IMR-90 (cell line): ENCODE measurements around the gene WNT11. TPM values are rescaled to one million over a fixed set of nuclear protein-coding genes. Genes with fewer than 3 reads are reported as not detected.

Source experiments
- ATAC-seq: fragments of 200-7000 bp; cut with Tn5 transposase; 2 replicates; pipeline ENCODE4 v1.9.1; 2020; ENCODE audit warnings: low read depth, mild to moderate bottlenecking, moderate library complexity
- BruUV-seq: library from RNA; stranded (reverse); fragments of 400-500 nt; replicated peaks from 2 replicates; lab custom pipeline; 2021; lab: Mats Ljungman, UMichigan
- CTCF ChIA-PET: fragments of 300-600 bp; formaldehyde crosslinking; extraction: SDS; loops from one replicate; lab custom pipeline; 2021; ENCODE audit warnings: antibody characterized with exemption; lab: Yijun Ruan, JAX
- POLR2A ChIA-PET: fragments of 300-600 bp; sonication (Branson Sonifier 250); formaldehyde crosslinking; loops from one replicate; lab custom pipeline; 2022; ENCODE audit warnings: antibody characterized with exemption; ENCODE audit not compliant: unreplicated experiment; lab: Charles Lee
- DNase-seq: peaks from one replicate; pipeline ENCODE4 v3.0.0; 2013
- H2AFZ ChIP-seq: replicated peaks from 2 replicates; pipeline ENCODE3; 2013; ENCODE audit warnings: low read length, mild to moderate bottlenecking; ENCODE audit not compliant: poor library complexity
- H2AK5ac ChIP-seq: 2 replicates; pipeline ENCODE4 v1.6.1; 2013; ENCODE audit warnings: low read depth, low read length, inconsistent platforms
- H2AK9ac ChIP-seq: replicated peaks from 2 replicates; pipeline ENCODE3; 2013; ENCODE audit warnings: mild to moderate bottlenecking, low read depth, low read length, moderate library complexity; ENCODE audit not compliant: poor library complexity
- H2BK120ac ChIP-seq: 2 replicates; pipeline ENCODE4 v1.6.1; 2013; ENCODE audit warnings: low read depth, low read length, inconsistent platforms
- H2BK15ac ChIP-seq: 3 replicates; pipeline ENCODE4 v1.6.1; 2013; ENCODE audit warnings: low read depth, low read length, inconsistent platforms
- H2BK20ac ChIP-seq: 2 replicates; pipeline ENCODE4 v1.6.1; 2013; ENCODE audit warnings: low read depth, mild to moderate bottlenecking, inconsistent platforms, low read length, moderate library complexity
- H2BK5ac ChIP-seq: 2 replicates; pipeline ENCODE4 v1.6.1; 2013; ENCODE audit warnings: mild to moderate bottlenecking, low read depth, low read length, inconsistent platforms; ENCODE audit not compliant: poor library complexity, severe bottlenecking
- H3K14ac ChIP-seq: replicated peaks from 2 replicates; pipeline ENCODE4 v1.6.1; 2013; ENCODE audit warnings: low read depth, low read length, inconsistent platforms
- H3K18ac ChIP-seq: 2 replicates; pipeline ENCODE4 v1.6.1; 2013; ENCODE audit warnings: low read depth, low read length, control low read depth
- H3K23ac ChIP-seq: 2 replicates; pipeline ENCODE4 v1.6.1; 2013; ENCODE audit warnings: low read depth, low read length, inconsistent platforms
- H3K27ac ChIP-seq: 2 replicates; pipeline ENCODE4 v1.5.1; 2013; ENCODE audit warnings: mild to moderate bottlenecking, control low read depth, low read length; ENCODE audit not compliant: insufficient read depth
- H3K27me3 ChIP-seq: 2 replicates; pipeline ENCODE4 v1.6.1; 2013; ENCODE audit warnings: low read length; ENCODE audit not compliant: control insufficient read depth, insufficient read depth
- H3K36me3 ChIP-seq: 2 replicates; pipeline ENCODE4 v1.6.1; 2013; ENCODE audit warnings: low read length, mixed read lengths; ENCODE audit not compliant: control insufficient read depth, insufficient read depth
- H3K4ac ChIP-seq: 2 replicates; pipeline ENCODE4 v1.6.1; 2013; ENCODE audit warnings: low read depth, low read length, inconsistent platforms
- H3K4me1 ChIP-seq: 2 replicates; pipeline ENCODE4 v1.6.1; 2013; ENCODE audit warnings: low read length, mixed read lengths; ENCODE audit not compliant: control insufficient read depth, insufficient read depth
- H3K4me2 ChIP-seq: 2 replicates; pipeline ENCODE4 v1.6.1; 2013; ENCODE audit warnings: low read depth, mild to moderate bottlenecking, control low read depth, low read length, moderate library complexity
- H3K4me3 ChIP-seq: 2 replicates; pipeline ENCODE4 v1.5.1; 2013; ENCODE audit warnings: low read depth, mild to moderate bottlenecking, control low read depth, low read length, moderate library complexity; ENCODE audit not compliant: insufficient read depth
- H3K56ac ChIP-seq: 2 replicates; pipeline ENCODE4 v1.6.1; 2013; ENCODE audit warnings: low read length, inconsistent platforms; ENCODE audit not compliant: insufficient read depth; ENCODE audit errors: extremely low read depth
- H3K79me1 ChIP-seq, 2 experiments: 2 replicates each; pipeline ENCODE4 v1.6.1; 2013; ENCODE audit warnings: low read length in 2 of 2, inconsistent platforms in 1 of 2, low read depth in 1 of 2
- H3K9ac ChIP-seq: 2 replicates; pipeline ENCODE4 v1.6.1; 2013; ENCODE audit warnings: low read depth, low read length, control low read depth
- H3K9me1 ChIP-seq: 2 replicates; pipeline ENCODE4 v1.6.1; 2013; ENCODE audit warnings: low read length, inconsistent platforms; ENCODE audit not compliant: insufficient read depth
- H3K9me3 ChIP-seq: 2 replicates; pipeline ENCODE4 v1.6.1; 2013; ENCODE audit warnings: low read length; ENCODE audit not compliant: control insufficient read depth, insufficient read depth
- H4K20me1 ChIP-seq: 2 replicates; pipeline ENCODE4 v1.6.1; 2013; ENCODE audit warnings: low read length, inconsistent platforms; ENCODE audit not compliant: insufficient read depth
- H4K5ac ChIP-seq: 2 replicates; pipeline ENCODE4 v1.6.1; 2013; ENCODE audit warnings: mild to moderate bottlenecking, low read depth, low read length, control low read depth
- H4K8ac ChIP-seq, 2 experiments: 2 replicates each; pipeline ENCODE4 v1.6.1; 2013; ENCODE audit warnings: low read depth in 2 of 2, low read length in 2 of 2, control low read depth in 1 of 2, inconsistent platforms in 1 of 2
- H4K91ac ChIP-seq: 2 replicates; pipeline ENCODE4 v1.6.1; 2013; ENCODE audit warnings: low read depth, low read length, inconsistent platforms; ENCODE audit not compliant: insufficient read depth
- BHLHE40 ChIP-seq: fragments of 150-350 bp; IDR thresholded peaks from 2 replicates; pipeline ENCODE4 v1.6.1; 2016; ENCODE audit warnings: mild to moderate bottlenecking, low read depth, low read length
- CEBPB ChIP-seq: IDR thresholded peaks from 2 replicates; pipeline ENCODE4 v1.6.1; 2012; ENCODE audit warnings: low read depth, low read length, improper control_type of control experiment
- CHD1 ChIP-seq: IDR thresholded peaks from 2 replicates; pipeline ENCODE4 v1.6.1; 2012; ENCODE audit warnings: low read depth, low read length, improper control_type of control experiment
- FOS ChIP-seq: fragments of 150-350 bp; IDR thresholded peaks from 2 replicates; pipeline ENCODE4 v1.6.1; 2016; ENCODE audit warnings: low read depth, low read length
- MAFK ChIP-seq: IDR thresholded peaks from 2 replicates; pipeline ENCODE4 v1.6.1; 2012; ENCODE audit warnings: low read depth, low read length, improper control_type of control experiment
- MAZ ChIP-seq: IDR thresholded peaks from 2 replicates; pipeline ENCODE4 v1.6.1; 2012; ENCODE audit warnings: low read depth, mild to moderate bottlenecking, low read length, improper control_type of control experiment, moderate library complexity, borderline replicate concordance
- MXI1 ChIP-seq: IDR thresholded peaks from 2 replicates; pipeline ENCODE4 v1.6.1; 2012; ENCODE audit warnings: low read depth, mild to moderate bottlenecking, low read length, moderate library complexity, borderline replicate concordance
- NFE2L2 ChIP-seq: fragments of 150-350 bp; IDR thresholded peaks from 2 replicates; pipeline ENCODE4 v1.6.1; 2016; ENCODE audit warnings: low read depth, mild to moderate bottlenecking, low read length
- POLR2A ChIP-seq: IDR thresholded peaks from 2 replicates; pipeline ENCODE4 v1.6.1; 2012; ENCODE audit warnings: mild to moderate bottlenecking, low read depth, low read length
- RAD21 ChIP-seq: IDR thresholded peaks from 2 replicates; pipeline ENCODE4 v1.6.1; 2012; ENCODE audit warnings: low read length, improper control_type of control experiment
- RCOR1 ChIP-seq: IDR thresholded peaks from 2 replicates; pipeline ENCODE4 v1.6.1; 2012; ENCODE audit warnings: mild to moderate bottlenecking, low read length, improper control_type of control experiment; ENCODE audit not compliant: insufficient replicate concordance
- RFX5 ChIP-seq: IDR thresholded peaks from 2 replicates; pipeline ENCODE4 v1.8.0; 2012; ENCODE audit warnings: low read depth, mild to moderate bottlenecking, low read length, moderate library complexity
- SMC3 ChIP-seq: fragments of 150-350 bp; IDR thresholded peaks from 2 replicates; pipeline ENCODE4 v1.6.1; 2016; ENCODE audit warnings: low read depth, mild to moderate bottlenecking, antibody characterized with exemption, low read length, moderate library complexity
- WGBS, 2 experiments: methylation state at CpG; one replicate each; pipeline versions ENCODE4 v1.1.5 to v1.1.7; 2013; ENCODE audit warnings: missing lambda C conversion rate in 2 of 2; ENCODE audit not compliant: insufficient read length in 1 of 2; ENCODE audit errors: extremely low coverage in 2 of 2; 5-methylcytosine and 5-hydroxymethylcytosine counted together
- dilution Hi-C: fragments of 300-500 bp; cut with HindIII; formaldehyde crosslinking; loops from one replicate; pipeline ENCODE4 v1.14.3; 2018; ENCODE audit warnings: low sequenced_read_pairs; ENCODE audit not compliant: unreplicated experiment
- in situ Hi-C: fragments of 300-500 bp; cut with MboI; formaldehyde crosslinking; loops from 3 replicates; pipeline ENCODE4 v1.14.3; 2019; ENCODE audit warnings: low sequenced_read_pairs, inconsistent platforms, mixed read lengths
- intact Hi-C: fragments of 100-400 bp; cut with micrococcal nuclease; formaldehyde crosslinking; loops from 2 replicates; pipeline ENCODE4 v1.10.0; 2022
- polyA plus RNA-seq, 3 experiments: library from polyadenylated mRNA; depleted of rRNA; stranded (reverse); fragments of >200 nt; gene quantifications; 2 replicates each; pipeline ENCODE4 v1.2.3, GENCODE V29; 2012; ENCODE audit warnings: low replicate concordance in 1 of 3
- total RNA-seq: library from RNA; depleted of rRNA; stranded (reverse); fragments of >200 nt; gene quantifications from 2 replicates; pipeline ENCODE4 v1.2.3, GENCODE V29; 2012
- TF ChIP-seq, protein P1 (sequence below): fragments of 150-350 bp; IDR thresholded peaks from 2 replicates; pipeline ENCODE4 v1.6.1; 2016; ENCODE audit warnings: low read depth, mild to moderate bottlenecking, low read length, moderate library complexity, borderline replicate concordance
- TF ChIP-seq, protein P2 (sequence below): conservative IDR thresholded peaks from 2 replicates; pipeline ENCODE4 v1.5.1; 2012; ENCODE audit warnings: mild to moderate bottlenecking, low read depth, low read length, improper control_type of control experiment
- TF ChIP-seq, protein P3 (sequence below): fragments of 150-350 bp; IDR thresholded peaks from 2 replicates; pipeline ENCODE4 v1.6.1; 2017; ENCODE audit warnings: mild to moderate bottlenecking, antibody characterized with exemption, low read length, low read depth

The WNT11 gene
- total and polyA plus RNA-seq, 2 of the 4 experiments (the other 2 are of a cell fraction), result 0.10 TPM; not detected in 1

GRCh38 chr11:76172583-76172982, 33.7 kb downstream of the WNT11 start:
- CTCF ChIA-PET, result no interaction called here
- Histone ChIP-seq H3K9ac (no peak overlapping the region), H3K9me1 (no peaks in the 10 kb centered on the region), H4K91ac (no peak overlapping the region), H3K4me2 (no peak overlapping the region), H3K27ac (no peak overlapping the region), H3K4me3 (no peak overlapping the region), H3K27me3 (peaks cover 47% of the 10 kb centered on the region), H3K36me3 (no peaks in the 10 kb centered on the region), H3K79me1 (no peaks in the 10 kb centered on the region), H2BK15ac (no peak overlapping the region), H2BK20ac (no peak overlapping the region), H3K4ac (no peak overlapping the region), H2AK5ac (no peak overlapping the region), H2AFZ (no peak overlapping the region), H4K20me1 (no peaks in the 10 kb centered on the region), H2BK120ac (no peak overlapping the region), H2BK5ac (no peak overlapping the region), H2AK9ac (no peak overlapping the region), H3K9me3 (no peaks in the 10 kb centered on the region), H3K23ac (no peak overlapping the region), H4K8ac (no peak overlapping the region), H3K18ac (no peak overlapping the region), H4K5ac (no peak overlapping the region), H3K56ac (no peak overlapping the region), H3K4me1 (no peaks in the 10 kb centered on the region), H3K14ac (no peak overlapping the region)
- WGBS, 2 experiments, result no CpG with 5 or more reads among the region's 13 CpGs
- in situ Hi-C loops, result no loop called here
- DNase-seq (no peak), ATAC-seq (no peak)
- BruUV-seq, result no TSS peak
- dilution Hi-C loops, result no loop called here
- no peak for TF ChIP-seq RCOR1
- TF ChIP-seq RAD21, result no peak
- TF ChIP-seq, protein P1, sequence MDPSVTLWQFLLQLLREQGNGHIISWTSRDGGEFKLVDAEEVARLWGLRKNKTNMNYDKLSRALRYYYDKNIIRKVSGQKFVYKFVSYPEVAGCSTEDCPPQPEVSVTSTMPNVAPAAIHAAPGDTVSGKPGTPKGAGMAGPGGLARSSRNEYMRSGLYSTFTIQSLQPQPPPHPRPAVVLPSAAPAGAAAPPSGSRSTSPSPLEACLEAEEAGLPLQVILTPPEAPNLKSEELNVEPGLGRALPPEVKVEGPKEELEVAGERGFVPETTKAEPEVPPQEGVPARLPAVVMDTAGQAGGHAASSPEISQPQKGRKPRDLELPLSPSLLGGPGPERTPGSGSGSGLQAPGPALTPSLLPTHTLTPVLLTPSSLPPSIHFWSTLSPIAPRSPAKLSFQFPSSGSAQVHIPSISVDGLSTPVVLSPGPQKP, result no peak
- no peak for TF ChIP-seq RFX5
- no peak for TF ChIP-seq CEBPB
- TF ChIP-seq CHD1, result no peak
- TF ChIP-seq POLR2A, result no peak
- no peak for TF ChIP-seq NFE2L2
- no peak for TF ChIP-seq MXI1
- TF ChIP-seq, protein P2, sequence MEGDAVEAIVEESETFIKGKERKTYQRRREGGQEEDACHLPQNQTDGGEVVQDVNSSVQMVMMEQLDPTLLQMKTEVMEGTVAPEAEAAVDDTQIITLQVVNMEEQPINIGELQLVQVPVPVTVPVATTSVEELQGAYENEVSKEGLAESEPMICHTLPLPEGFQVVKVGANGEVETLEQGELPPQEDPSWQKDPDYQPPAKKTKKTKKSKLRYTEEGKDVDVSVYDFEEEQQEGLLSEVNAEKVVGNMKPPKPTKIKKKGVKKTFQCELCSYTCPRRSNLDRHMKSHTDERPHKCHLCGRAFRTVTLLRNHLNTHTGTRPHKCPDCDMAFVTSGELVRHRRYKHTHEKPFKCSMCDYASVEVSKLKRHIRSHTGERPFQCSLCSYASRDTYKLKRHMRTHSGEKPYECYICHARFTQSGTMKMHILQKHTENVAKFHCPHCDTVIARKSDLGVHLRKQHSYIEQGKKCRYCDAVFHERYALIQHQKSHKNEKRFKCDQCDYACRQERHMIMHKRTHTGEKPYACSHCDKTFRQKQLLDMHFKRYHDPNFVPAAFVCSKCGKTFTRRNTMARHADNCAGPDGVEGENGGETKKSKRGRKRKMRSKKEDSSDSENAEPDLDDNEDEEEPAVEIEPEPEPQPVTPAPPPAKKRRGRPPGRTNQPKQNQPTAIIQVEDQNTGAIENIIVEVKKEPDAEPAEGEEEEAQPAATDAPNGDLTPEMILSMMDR, result no peak
- TF ChIP-seq FOS, result no peak
- no peak for TF ChIP-seq BHLHE40
- no peak for TF ChIP-seq MAZ
- TF ChIP-seq, protein P3, sequence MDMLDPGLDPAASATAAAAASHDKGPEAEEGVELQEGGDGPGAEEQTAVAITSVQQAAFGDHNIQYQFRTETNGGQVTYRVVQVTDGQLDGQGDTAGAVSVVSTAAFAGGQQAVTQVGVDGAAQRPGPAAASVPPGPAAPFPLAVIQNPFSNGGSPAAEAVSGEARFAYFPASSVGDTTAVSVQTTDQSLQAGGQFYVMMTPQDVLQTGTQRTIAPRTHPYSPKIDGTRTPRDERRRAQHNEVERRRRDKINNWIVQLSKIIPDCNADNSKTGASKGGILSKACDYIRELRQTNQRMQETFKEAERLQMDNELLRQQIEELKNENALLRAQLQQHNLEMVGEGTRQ, result no peak
- TF ChIP-seq MAFK, result no peak
- TF ChIP-seq SMC3, result no peak
- POLR2A ChIA-PET, result no interaction called here
- intact Hi-C loops, result no loop called here
